GM19395 (cell line): ENCODE data around the gene MAPK1IP1L.
"Not testable (repeated sequence)": the region's sequence is repeated elsewhere in the genome, so short reads cannot be mapped to it uniquely, and the experiment has no call there.

Experiments used
- ATAC-seq: cut with Tn5 transposase; IDR thresholded peaks from one replicate; pipeline ENCODE4 v1.9.1; 2021; ENCODE audit warnings: mild to moderate bottlenecking, moderate library complexity; ENCODE audit not compliant: unreplicated experiment

The MAPK1IP1L gene

GRCh38 chr14:55051423-55052268 lies at the start of gene MAPK1IP1L:
MAPK1IP1L (plus strand) TSS chr14:55051647; CDS start chr14:55061684, 10,037 bp downstream.
- peak; percentile 85 for ATAC-seq

DNA sequence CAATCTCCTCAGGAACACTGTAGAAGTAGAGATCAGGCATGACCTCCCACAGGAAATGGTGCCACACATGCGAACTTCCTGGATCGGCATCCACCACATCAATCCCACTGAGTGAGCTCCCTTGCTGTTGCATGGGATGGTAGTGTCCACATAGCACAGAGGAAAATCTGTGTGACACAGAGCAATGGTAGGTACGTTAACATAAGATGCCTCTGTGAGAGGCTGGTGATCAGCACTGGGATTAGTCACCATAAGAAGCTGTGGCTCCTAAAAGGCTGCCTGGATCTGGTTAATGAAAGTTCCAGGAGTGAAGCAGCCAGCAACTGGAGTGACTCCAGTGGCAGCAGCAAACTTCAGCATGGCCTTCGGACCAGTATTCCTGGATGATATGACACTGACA lies 46.4 kb upstream of the MAPK1IP1L start:
- no peak for ATAC-seq

DNA sequence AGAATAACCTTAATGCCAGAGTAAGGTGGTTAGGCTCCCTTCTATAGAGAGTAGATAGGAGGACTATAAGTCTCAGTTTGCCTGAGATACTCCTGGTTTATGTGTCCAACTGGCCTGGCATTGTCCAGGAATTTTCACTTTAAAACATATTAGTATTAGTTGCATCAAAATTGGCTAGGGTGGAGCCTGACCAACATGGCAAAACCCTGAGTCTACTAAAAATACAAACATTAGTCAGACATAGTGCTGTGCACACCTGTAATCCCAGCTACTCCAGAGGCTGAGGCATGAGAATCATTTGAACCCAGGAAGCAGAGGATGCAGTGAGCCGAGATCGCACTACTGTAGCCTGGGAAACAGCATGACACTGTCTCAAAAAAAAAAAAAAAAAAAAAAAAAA lies 36.4 kb upstream of the MAPK1IP1L start:
- no peak for ATAC-seq

- ATAC-seq: no peak
These were observed 31.4 kb upstream of the MAPK1IP1L start for GRCh38 chr14:55019968-55020554.

DNA sequence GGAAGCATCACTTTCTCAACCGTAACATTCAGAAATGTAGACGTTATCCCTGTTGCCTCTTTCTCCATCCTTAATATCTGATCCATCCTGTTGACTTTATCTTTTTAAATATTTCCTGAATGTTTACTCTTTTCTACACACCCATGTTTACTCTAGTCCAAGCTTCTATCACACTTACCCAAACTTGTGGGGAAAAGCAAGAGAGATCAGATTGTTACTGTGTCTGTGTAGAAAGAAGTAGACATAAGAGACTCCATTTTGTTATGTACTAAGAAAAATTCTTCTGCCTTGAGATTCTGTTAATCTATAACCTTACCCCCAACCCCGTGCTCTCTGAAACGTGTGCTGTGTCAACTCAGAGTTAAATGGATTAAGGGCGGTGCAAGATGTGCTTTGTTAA lies 27.1 kb upstream of the MAPK1IP1L start:
- not testable (repeated sequence) for ATAC-seq

- no peak for ATAC-seq
These were observed 25.5 kb upstream of the MAPK1IP1L start for GRCh38 chr14:55025948-55026347.

- no peak for ATAC-seq
These were observed 25.0 kb upstream of the MAPK1IP1L start for GRCh38 chr14:55026441-55026792.

GRCh38 chr14:55026793-55027561 lies 24.5 kb upstream of the MAPK1IP1L start, which contains the start of the genes SOCS4 and WDHD1:
SOCS4 (plus strand) TSS chr14:55027236; CDS start chr14:55043042, 15,806 bp downstream.
WDHD1 (minus strand) TSS chr14:55027099; CDS start chr14:55026787, 312 bp downstream.
- ATAC-seq: peak; percentile 92

DNA sequence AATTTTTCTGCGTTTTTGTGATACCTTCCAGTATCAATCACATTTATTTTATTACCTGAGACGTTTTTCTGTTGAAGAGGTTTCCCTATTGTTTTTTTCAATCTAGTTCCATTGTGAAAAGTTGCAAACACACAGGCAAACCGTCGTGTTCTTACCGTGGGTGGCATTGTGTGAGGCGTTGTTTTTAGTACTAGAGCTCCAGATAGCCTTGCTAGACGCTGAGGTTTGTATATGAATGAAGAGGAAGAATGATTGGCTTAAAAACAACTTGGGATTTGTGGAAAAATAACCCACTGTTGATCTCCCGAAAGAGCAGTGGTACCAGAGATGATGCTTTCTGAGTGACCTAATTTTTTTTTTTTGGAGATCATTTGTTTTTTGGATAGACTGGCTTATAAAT lies 23.4 kb upstream of the MAPK1IP1L start:
- no peak for ATAC-seq

GRCh38 chr14:55028476-55028875 lies 23.0 kb upstream of the MAPK1IP1L start:
- ATAC-seq: no peak

GRCh38 chr14:55031190-55031589 lies 20.3 kb upstream of the MAPK1IP1L start:
- no peak for ATAC-seq

DNA sequence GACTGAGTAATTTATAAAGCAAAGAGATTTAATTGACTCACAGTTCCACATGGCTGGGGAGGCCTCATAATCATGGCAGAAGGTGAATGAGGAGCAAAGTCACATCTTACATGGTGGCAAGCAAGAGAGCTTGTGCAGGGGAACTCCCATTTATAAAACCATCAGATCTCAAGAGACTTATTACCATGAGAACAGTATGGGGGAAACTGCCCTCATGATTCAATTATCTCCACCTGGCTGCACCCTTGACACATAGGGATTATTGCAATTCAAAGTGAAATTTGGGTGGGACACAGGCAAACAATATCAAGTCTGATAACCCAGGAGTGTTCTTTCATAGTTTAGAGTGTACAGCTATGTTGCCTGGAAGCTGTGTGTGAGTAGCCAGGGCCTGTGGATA lies 13.5 kb upstream of the MAPK1IP1L start:
- not testable (repeated sequence) for ATAC-seq

DNA sequence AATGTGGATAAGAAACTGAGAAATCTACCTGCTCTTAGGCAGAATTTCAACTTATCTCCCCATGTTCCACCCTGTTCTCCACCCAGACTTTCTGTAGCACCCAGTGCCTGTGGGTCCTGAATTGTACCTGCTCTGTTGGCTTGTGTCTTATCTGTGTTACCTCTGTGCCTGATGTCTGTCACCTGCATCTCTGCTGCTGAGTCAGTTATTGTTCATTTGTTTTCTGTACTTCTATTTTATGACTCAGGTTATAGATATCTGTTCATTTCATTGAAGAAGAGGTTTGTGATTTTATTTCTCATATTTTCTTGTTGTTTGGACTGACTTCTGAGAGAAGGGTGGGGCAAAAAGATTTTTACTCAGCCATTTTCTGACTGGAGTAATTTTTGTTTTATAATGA lies 12.7 kb upstream of the MAPK1IP1L start:
- no peak for ATAC-seq

DNA sequence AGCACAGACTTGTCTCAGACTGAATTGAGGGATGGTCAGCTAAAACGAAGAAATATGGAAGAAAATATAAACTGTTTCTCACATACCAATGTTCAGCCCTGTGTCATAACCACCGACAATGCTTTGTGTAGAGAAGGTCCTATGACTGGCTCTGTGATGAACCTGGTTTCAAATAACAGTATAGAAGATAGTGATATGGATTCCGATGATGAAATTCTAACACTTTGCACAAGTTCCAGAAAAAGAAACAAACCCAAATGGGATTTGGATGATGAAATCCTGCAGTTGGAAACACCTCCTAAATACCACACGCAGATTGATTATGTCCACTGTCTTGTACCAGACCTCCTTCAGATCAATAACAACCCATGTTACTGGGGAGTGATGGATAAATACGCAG lies 7.9 kb upstream of the MAPK1IP1L start:
- no peak for ATAC-seq

DNA sequence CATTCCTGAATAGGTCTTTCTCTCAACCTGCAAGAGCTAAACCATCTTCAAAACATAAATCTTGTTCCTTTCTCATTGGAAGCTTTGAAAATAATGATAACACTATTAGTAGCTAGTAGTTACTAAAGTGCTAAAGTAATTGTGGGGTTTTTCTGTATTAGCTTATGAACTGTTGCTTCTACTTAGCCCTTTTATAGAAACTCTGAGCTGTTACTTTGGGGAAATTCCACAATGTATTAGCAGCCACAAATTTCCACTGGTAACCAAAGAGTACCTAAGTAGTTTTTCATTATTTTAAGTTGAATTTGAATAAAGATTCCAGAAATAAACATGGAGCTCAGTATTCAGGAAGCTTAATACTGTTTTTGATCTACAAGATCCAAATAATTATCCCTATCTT lies 6.4 kb upstream of the MAPK1IP1L start:
- ATAC-seq: no peak

DNA sequence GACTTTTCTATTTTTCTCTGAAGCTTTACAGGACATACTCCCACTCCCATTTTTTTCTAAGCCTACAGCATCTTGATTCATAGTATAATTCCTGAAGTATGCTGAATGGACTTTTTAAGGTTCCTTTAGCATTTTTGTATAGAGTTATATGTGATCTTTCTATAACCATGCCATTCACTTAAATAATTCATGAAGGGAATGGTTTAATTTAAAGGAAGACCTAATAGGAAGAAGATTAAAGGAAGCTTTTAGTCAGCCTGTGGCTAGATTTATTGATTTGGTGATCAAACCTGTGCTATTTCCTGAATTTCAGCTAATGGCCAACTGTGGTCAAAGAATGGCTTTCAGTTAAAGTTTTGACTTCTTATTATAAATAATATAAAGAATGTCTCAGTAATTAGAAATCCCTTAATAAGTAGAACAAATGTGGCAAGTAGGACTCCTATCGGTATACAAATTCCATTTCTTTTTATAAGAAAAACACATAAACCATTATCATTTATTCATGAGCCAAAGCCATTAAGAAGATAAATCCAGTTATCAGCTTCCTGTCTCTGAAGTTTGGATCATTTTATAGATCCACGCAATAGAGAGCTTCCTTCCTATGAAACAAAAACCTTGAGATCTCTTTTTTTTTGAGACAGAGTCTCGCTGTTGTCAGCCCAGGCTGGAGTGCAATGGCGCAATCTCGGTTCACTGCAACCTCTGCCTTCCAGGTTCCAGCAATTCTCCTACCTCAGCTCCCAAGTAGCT lies 4.0 kb upstream of the MAPK1IP1L start:
- ATAC-seq: no peak

- no peak for ATAC-seq
These were observed 2.5 kb upstream of the MAPK1IP1L start for GRCh38 chr14:55048900-55049436.

DNA sequence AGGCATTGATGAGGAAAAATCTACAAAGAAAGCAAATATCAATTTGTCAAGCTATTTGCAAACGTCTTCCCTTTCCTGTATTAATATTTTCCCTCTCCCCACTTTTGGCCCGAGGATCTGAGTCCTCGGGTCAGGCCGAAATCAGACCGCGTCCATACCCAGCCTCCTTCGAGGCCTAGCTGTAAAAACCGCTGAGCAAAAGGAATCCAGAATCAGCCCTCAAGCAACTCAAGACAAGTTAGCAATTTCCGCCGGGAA lies 353 bp upstream of the MAPK1IP1L start:
- peak; percentile 35 for ATAC-seq

- peak; percentile 16 for ATAC-seq
These were observed 953 bp downstream of the MAPK1IP1L start for GRCh38 chr14:55052269-55052930.

DNA sequence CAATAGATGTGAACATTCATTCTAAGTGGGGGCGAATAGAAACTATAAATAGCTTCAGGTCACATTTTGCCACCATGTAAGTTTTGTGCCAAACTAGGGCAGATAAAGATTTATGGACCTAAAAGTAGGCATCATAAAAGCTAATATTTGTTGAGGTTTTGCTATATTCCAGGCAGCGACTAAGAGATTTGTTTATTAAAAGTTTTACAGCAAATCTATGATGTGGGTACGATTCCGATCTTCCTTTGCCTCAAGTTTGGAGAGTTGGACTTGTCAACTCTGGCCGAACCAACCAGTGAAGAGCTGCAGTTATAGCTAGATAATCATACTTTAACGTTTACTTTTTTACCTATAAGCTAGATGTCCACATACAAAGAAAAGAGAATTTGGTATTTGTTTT lies 1.6 kb downstream of the MAPK1IP1L start:
- ATAC-seq: no peak
